GM18951 (cell line): ENCODE data around the gene TECTA.
"Not testable (repeated sequence)": the region's sequence is repeated elsewhere in the genome, so short reads cannot be mapped to it uniquely, and the experiment has no call there.

Experiments used
- POLR2A ChIP-seq: IDR thresholded peaks from 4 replicates; pipeline ENCODE4 v1.6.1; 2011; ENCODE audit warnings: mild to moderate bottlenecking; ENCODE audit not compliant: insufficient read length, insufficient read depth; ENCODE audit errors: extremely low read depth
- in situ Hi-C: fragments of 300-500 bp; cut with MboI; formaldehyde crosslinking; loops from one replicate; pipeline ENCODE4 v1.12.0; 2022; ENCODE audit warnings: low sequenced_read_pairs, mixed read lengths, inconsistent platforms; ENCODE audit not compliant: unreplicated experiment

Gene TECTA

GRCh38 chr11:121145826-121146225 is 44.8 kb downstream of the TECTA start:
- no peak for TF ChIP-seq POLR2A
- in situ Hi-C loops: no loop called here

GRCh38 chr11:121149116-121149515 is 48.1 kb downstream of the TECTA start:
- in situ Hi-C loops: no loop called here
- no peak for TF ChIP-seq POLR2A

- in situ Hi-C loops: no loop called here
- no peak for TF ChIP-seq POLR2A
These were observed 50.2 kb downstream of the TECTA start for GRCh38 chr11:121151207-121151688.

- in situ Hi-C loops: no loop called here
- TF ChIP-seq POLR2A: no peak
These were observed 51.7 kb downstream of the TECTA start for GRCh38 chr11:121152764-121153163.

GRCh38 chr11:121153472-121153871 is 52.4 kb downstream of the TECTA start:
- in situ Hi-C loops: no loop called here
- TF ChIP-seq POLR2A: no peak

- in situ Hi-C loops: no loop called here
- TF ChIP-seq POLR2A: no peak
These were observed 53.7 kb downstream of the TECTA start for GRCh38 chr11:121154486-121155314.

- in situ Hi-C loops: no loop called here
- TF ChIP-seq POLR2A: no peak
These were observed 56.7 kb downstream of the TECTA start for GRCh38 chr11:121157756-121158155.

- in situ Hi-C loops: no loop called here
- TF ChIP-seq POLR2A: no peak
These were observed 58.7 kb downstream of the TECTA start for GRCh38 chr11:121159741-121160140.

GRCh38 chr11:121161349-121161917 is 60.4 kb downstream of the TECTA start:
- in situ Hi-C loops: no loop called here
- TF ChIP-seq POLR2A: no peak

- no peak for TF ChIP-seq POLR2A
- in situ Hi-C loops: no loop called here
These were observed 62.7 kb downstream of the TECTA start for GRCh38 chr11:121163658-121164308.

- in situ Hi-C loops: not testable (repeated sequence)
These were observed 76.6 kb downstream of the TECTA start for GRCh38 chr11:121177629-121178028.

GRCh38 chr11:121179306-121179705 is 78.3 kb downstream of the TECTA start:
- in situ Hi-C loops: no loop called here
- no peak for TF ChIP-seq POLR2A

- TF ChIP-seq POLR2A: no peak
- in situ Hi-C loops: no loop called here
These were observed 79.1 kb downstream of the TECTA start for GRCh38 chr11:121180183-121180582.

- TF ChIP-seq POLR2A: no peak
- in situ Hi-C loops: no loop called here
These were observed 87.7 kb downstream of the TECTA start for GRCh38 chr11:121188776-121189175.
